C1 segment of cervical spinal cord (tissue), 14 donors: Measurements from ENCODE around the gene UBE2D2.
A peak's percentile ranks its signal among the peaks of the same experiment; 100 is the strongest.
"Not testable (repeated sequence)": the region's sequence is repeated elsewhere in the genome, so short reads cannot be mapped to it uniquely, and the experiment has no call there.

Source experiments
- DNase-seq, 14 donors: peaks; one replicate each; lab custom pipeline; 2025; lab: John Stamatoyannopoulos, UW

Gene UBE2D2

GRCh38 chr5:139549162-139549894 is 11.8 kb upstream of the UBE2D2 start:
- no peak for DNase-seq

GRCh38 chr5:139550051-139550872 is 10.9 kb upstream of the UBE2D2 start:
- DNase-seq: not testable (repeated sequence)

- DNase-seq: no peak
These were observed 9.8 kb upstream of the UBE2D2 start for GRCh38 chr5:139551191-139551889.

- DNase-seq: no peak
These were observed 8.1 kb upstream of the UBE2D2 start for GRCh38 chr5:139552893-139553575.

- no peak for DNase-seq
These were observed 6.9 kb upstream of the UBE2D2 start for GRCh38 chr5:139554264-139554663.

- no peak for DNase-seq
These were observed 3.3 kb upstream of the UBE2D2 start for GRCh38 chr5:139557811-139558210.

GRCh38 chr5:139561655-139562451 is 714 bp downstream of the UBE2D2 start:
- DNase-seq: peak in 9 of 14 donors; percentile 46 to 77 (median 65)

- no peak for DNase-seq
These were observed 1.7 kb downstream of the UBE2D2 start for GRCh38 chr5:139562847-139563246.

GRCh38 chr5:139565411-139566305 is 4.5 kb downstream of the UBE2D2 start:
- DNase-seq: no peak

- no peak for DNase-seq
These were observed 5.5 kb downstream of the UBE2D2 start for GRCh38 chr5:139566611-139567010.

- no peak for DNase-seq
These were observed 8.3 kb downstream of the UBE2D2 start for GRCh38 chr5:139569270-139569955.

GRCh38 chr5:139571543-139571942 is 10.4 kb downstream of the UBE2D2 start:
- no peak for DNase-seq

GRCh38 chr5:139571966-139572365 is 10.8 kb downstream of the UBE2D2 start:
- DNase-seq: no peak

GRCh38 chr5:139574641-139575312 is 13.6 kb downstream of the UBE2D2 start:
- DNase-seq: peak in 1 of 14 donors; percentile 7

- DNase-seq: no peak
These were observed 14.1 kb downstream of the UBE2D2 start for GRCh38 chr5:139575313-139575646.

- DNase-seq: no peak
These were observed 14.6 kb downstream of the UBE2D2 start for GRCh38 chr5:139575751-139576150.

- DNase-seq: peak in 1 of 14 donors; percentile 75
These were observed 16.7 kb downstream of the UBE2D2 start for GRCh38 chr5:139577689-139578290.

GRCh38 chr5:139578325-139578724 is 17.2 kb downstream of the UBE2D2 start:
- DNase-seq: no peak
